GM23338 (cell line): ENCODE measurements around the gene ANKRD62. TPM values are rescaled to one million over a fixed set of nuclear protein-coding genes. Genes with fewer than 3 reads are reported as not detected.

Source experiments
- ATAC-seq: fragments of 200-7000 bp; cut with Tn5 transposase; 3 replicates; pipeline ENCODE4 v1.9.1; 2020
- DNase-seq: peaks from one replicate; pipeline ENCODE4 v3.0.0-alpha.2; 2015; ENCODE audit warnings: low spot score
- H2AFZ ChIP-seq: fragments of 200-600 bp; sonication (generic); 2 replicates; pipeline ENCODE4 v1.8.0; 2016; ENCODE audit warnings: antibody characterized with exemption, mild to moderate bottlenecking, moderate library complexity
- H3F3A ChIP-seq: fragments of 200-600 bp; sonication (generic); replicated peaks from 2 replicates; pipeline ENCODE4 v1.8.0; 2017; ENCODE audit warnings: antibody characterized with exemption, mixed run types, low read depth
- H3K27ac ChIP-seq: fragments of 200-600 bp; sonication (generic); 2 replicates; pipeline ENCODE4 v1.6.1; 2016; ENCODE audit warnings: low read depth
- H3K27me3 ChIP-seq: fragments of 200-600 bp; sonication (generic); 2 replicates; pipeline ENCODE4 v1.8.0; 2016; ENCODE audit warnings: mild to moderate bottlenecking, mixed run types, moderate library complexity; ENCODE audit not compliant: insufficient read depth
- H3K36me3 ChIP-seq: fragments of 200-600 bp; sonication (generic); 2 replicates; pipeline ENCODE4 v1.8.0; 2016; ENCODE audit warnings: mild to moderate bottlenecking; ENCODE audit not compliant: insufficient read depth
- H3K4me1 ChIP-seq: fragments of 200-600 bp; sonication (generic); 2 replicates; pipeline ENCODE4 v1.8.0; 2016; ENCODE audit warnings: mild to moderate bottlenecking, moderate library complexity; ENCODE audit not compliant: insufficient read depth
- H3K4me2 ChIP-seq: fragments of 200-600 bp; sonication (generic); 2 replicates; pipeline ENCODE4 v1.7.1; 2017; ENCODE audit warnings: mixed run types
- H3K4me3 ChIP-seq: fragments of 200-600 bp; sonication (generic); 2 replicates; pipeline ENCODE4 v1.6.1; 2016; ENCODE audit warnings: mixed run types
- H3K79me2 ChIP-seq: fragments of 200-600 bp; sonication (generic); replicated peaks from 2 replicates; pipeline ENCODE4 v1.8.0; 2017; ENCODE audit warnings: mild to moderate bottlenecking; ENCODE audit not compliant: insufficient read depth
- H3K9me2 ChIP-seq: fragments of 200-600 bp; sonication (generic); 2 replicates; pipeline ENCODE4 v1.8.0; 2017; ENCODE audit not compliant: insufficient read depth
- H4K20me1 ChIP-seq: fragments of 200-600 bp; sonication (generic); replicated peaks from 2 replicates; pipeline ENCODE4 v1.8.0; 2017; ENCODE audit warnings: mild to moderate bottlenecking; ENCODE audit not compliant: insufficient read depth
- H3K27ac Mint-ChIP-seq: 2 replicates; pipeline ENCODE4 v1.8.0; 2020; ENCODE audit warnings: inconsistent platforms, mild to moderate bottlenecking, moderate library complexity, mixed read lengths
- H3K27me3 Mint-ChIP-seq: 3 replicates; pipeline ENCODE4 v1.8.0; 2022; ENCODE audit warnings: low read depth, mild to moderate bottlenecking, moderate library complexity, mixed read lengths, inconsistent platforms; ENCODE audit not compliant: insufficient read depth, poor library complexity
- H3K36me3 Mint-ChIP-seq: 3 replicates; pipeline ENCODE4 v1.8.0; 2021; ENCODE audit warnings: low read depth, mild to moderate bottlenecking, inconsistent platforms, moderate library complexity, mixed read lengths
- H3K4me1 Mint-ChIP-seq: 3 replicates; pipeline ENCODE4 v1.8.0; 2020; ENCODE audit warnings: mild to moderate bottlenecking, inconsistent platforms, mixed read lengths
- H3K4me3 Mint-ChIP-seq: 3 replicates; pipeline ENCODE4 v1.8.0; 2021; ENCODE audit warnings: moderate library complexity, mild to moderate bottlenecking, inconsistent platforms, mixed read lengths
- H3K9me3 Mint-ChIP-seq: 3 replicates; pipeline ENCODE4 v1.8.0; 2020; ENCODE audit warnings: moderate library complexity, mild to moderate bottlenecking, inconsistent platforms, mixed read lengths
- CREB1 ChIP-seq: fragments of 250-450 bp; sonication (Bioruptor Pico); IDR thresholded peaks from 2 replicates; pipeline ENCODE4 v1.5.0; 2020; ENCODE audit warnings: low read depth, mild to moderate bottlenecking, moderate library complexity
- EZH2 ChIP-seq: fragments of 200-600 bp; sonication (generic); IDR thresholded peaks from one replicate; pipeline ENCODE4 v1.8.0; 2017; ENCODE audit warnings: antibody characterized with exemption, mild to moderate bottlenecking, low read depth; ENCODE audit not compliant: unreplicated experiment
- EZH2phosphoT487 ChIP-seq: fragments of 200-600 bp; sonication (generic); IDR thresholded peaks from one replicate; pipeline ENCODE4 v1.8.1; 2018; ENCODE audit warnings: antibody characterized with exemption; ENCODE audit not compliant: unreplicated experiment
- JUNB ChIP-seq: IDR thresholded peaks from one replicate; pipeline ENCODE4 v1.6.1; 2016; ENCODE audit warnings: antibody characterized with exemption; ENCODE audit not compliant: unreplicated experiment
- NANOG ChIP-seq: IDR thresholded peaks from 2 replicates; pipeline ENCODE4 v1.6.1; 2016; ENCODE audit warnings: antibody characterized with exemption, borderline replicate concordance
- polyA plus RNA-seq: library from polyadenylated mRNA; unstranded; fragments of >200 nt; fragmentation: Nextera tagmentation; extraction: Ambion mirVana; gene quantifications from 2 replicates; pipeline ENCODE4 v1.2.1, GENCODE V29; 2016
- total RNA-seq: library from RNA; depleted of rRNA; stranded (reverse); fragments of >200 nt; shearing (Covaris generic); gene quantifications from 2 replicates; pipeline ENCODE4 v1.2.3, GENCODE V29; 2014
- TF ChIP-seq, protein P1 (sequence below): fragments of 250-450 bp; sonication (Bioruptor Pico); IDR thresholded peaks from 2 replicates; pipeline ENCODE4 v1.5.0; 2020; ENCODE audit warnings: mild to moderate bottlenecking, moderate library complexity
- TF ChIP-seq, protein P2 (sequence below): IDR thresholded peaks from one replicate; pipeline ENCODE4 v1.6.1; 2018; ENCODE audit warnings: antibody characterized with exemption; ENCODE audit not compliant: unreplicated experiment
- TF ChIP-seq, protein P3 (sequence below), 2 experiments: fragments of 200-600 bp in 1 of 2; sonication (generic) in 1 of 2; conservative IDR thresholded peaks; 2 replicates each; pipeline versions ENCODE4 v1.5.1 to v1.6.1; 2016 to 2017; ENCODE audit warnings: antibody characterized with exemption in 2 of 2, low read depth in 2 of 2, mild to moderate bottlenecking in 2 of 2, moderate library complexity in 1 of 2
- TF ChIP-seq, protein P4 (sequence below): IDR thresholded peaks from 2 replicates; pipeline ENCODE4 v1.6.1; 2016; ENCODE audit warnings: antibody characterized with exemption

The ANKRD62 gene
- total and polyA plus RNA-seq, 2 experiments from 2014 or later, result not detected

DNA sequence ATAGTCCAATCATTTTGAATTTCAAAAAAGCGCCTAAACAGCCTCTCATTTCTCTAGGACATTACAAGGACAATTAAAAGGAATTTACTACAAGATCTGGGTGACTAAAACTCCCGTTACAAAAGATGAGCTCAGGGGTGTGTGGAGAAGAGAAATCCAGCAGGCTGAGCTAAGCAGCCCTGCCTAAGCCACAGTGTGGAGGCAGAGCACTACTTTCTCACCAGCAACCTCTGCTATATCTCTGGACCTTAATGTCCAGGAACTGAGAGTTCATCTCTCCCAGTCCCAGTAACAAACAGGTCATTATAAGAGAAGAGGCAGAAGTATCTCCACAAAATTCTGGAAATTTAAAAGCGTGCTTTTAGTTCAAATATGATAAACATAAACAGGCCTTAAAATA is 18.9 kb upstream of the ANKRD62 start:
- no peak overlapping the region for H3K4me3 ChIP-seq
- H3F3A ChIP-seq, result 0 out of 2 replicates have a peak, but pooled peaks cover 6% of the 10 kb centered on the region
- no peak overlapping the region for H3K4me3 Mint-ChIP-seq
- no peak overlapping the region for H3K4me2 ChIP-seq
- H3K4me1 ChIP-seq, result 0 out of 2 replicates have a peak, but pooled peaks cover 4% of the 10 kb centered on the region
- ATAC-seq (no peak), DNase-seq (no peak)
- no peak overlapping the region for H3K27ac Mint-ChIP-seq
- H3K36me3 Mint-ChIP-seq, result no peaks in the 10 kb centered on the region
- H3K4me1 Mint-ChIP-seq, result no peaks in the 10 kb centered on the region
- no peaks in the 10 kb centered on the region for H3K9me2 ChIP-seq
- H3K27ac ChIP-seq, result no peak overlapping the region
- H3K36me3 ChIP-seq, result no peaks in the 10 kb centered on the region
- no peak overlapping the region for H2AFZ ChIP-seq
- peaks cover 14% of the 10 kb centered on the region; the same call in 1 of the 2 replicates for H3K27me3 ChIP-seq
- H4K20me1 ChIP-seq, result no peaks in the 10 kb centered on the region
- peaks cover 7% of the 10 kb centered on the region for H3K27me3 Mint-ChIP-seq
- TF ChIP-seq, protein P1, sequence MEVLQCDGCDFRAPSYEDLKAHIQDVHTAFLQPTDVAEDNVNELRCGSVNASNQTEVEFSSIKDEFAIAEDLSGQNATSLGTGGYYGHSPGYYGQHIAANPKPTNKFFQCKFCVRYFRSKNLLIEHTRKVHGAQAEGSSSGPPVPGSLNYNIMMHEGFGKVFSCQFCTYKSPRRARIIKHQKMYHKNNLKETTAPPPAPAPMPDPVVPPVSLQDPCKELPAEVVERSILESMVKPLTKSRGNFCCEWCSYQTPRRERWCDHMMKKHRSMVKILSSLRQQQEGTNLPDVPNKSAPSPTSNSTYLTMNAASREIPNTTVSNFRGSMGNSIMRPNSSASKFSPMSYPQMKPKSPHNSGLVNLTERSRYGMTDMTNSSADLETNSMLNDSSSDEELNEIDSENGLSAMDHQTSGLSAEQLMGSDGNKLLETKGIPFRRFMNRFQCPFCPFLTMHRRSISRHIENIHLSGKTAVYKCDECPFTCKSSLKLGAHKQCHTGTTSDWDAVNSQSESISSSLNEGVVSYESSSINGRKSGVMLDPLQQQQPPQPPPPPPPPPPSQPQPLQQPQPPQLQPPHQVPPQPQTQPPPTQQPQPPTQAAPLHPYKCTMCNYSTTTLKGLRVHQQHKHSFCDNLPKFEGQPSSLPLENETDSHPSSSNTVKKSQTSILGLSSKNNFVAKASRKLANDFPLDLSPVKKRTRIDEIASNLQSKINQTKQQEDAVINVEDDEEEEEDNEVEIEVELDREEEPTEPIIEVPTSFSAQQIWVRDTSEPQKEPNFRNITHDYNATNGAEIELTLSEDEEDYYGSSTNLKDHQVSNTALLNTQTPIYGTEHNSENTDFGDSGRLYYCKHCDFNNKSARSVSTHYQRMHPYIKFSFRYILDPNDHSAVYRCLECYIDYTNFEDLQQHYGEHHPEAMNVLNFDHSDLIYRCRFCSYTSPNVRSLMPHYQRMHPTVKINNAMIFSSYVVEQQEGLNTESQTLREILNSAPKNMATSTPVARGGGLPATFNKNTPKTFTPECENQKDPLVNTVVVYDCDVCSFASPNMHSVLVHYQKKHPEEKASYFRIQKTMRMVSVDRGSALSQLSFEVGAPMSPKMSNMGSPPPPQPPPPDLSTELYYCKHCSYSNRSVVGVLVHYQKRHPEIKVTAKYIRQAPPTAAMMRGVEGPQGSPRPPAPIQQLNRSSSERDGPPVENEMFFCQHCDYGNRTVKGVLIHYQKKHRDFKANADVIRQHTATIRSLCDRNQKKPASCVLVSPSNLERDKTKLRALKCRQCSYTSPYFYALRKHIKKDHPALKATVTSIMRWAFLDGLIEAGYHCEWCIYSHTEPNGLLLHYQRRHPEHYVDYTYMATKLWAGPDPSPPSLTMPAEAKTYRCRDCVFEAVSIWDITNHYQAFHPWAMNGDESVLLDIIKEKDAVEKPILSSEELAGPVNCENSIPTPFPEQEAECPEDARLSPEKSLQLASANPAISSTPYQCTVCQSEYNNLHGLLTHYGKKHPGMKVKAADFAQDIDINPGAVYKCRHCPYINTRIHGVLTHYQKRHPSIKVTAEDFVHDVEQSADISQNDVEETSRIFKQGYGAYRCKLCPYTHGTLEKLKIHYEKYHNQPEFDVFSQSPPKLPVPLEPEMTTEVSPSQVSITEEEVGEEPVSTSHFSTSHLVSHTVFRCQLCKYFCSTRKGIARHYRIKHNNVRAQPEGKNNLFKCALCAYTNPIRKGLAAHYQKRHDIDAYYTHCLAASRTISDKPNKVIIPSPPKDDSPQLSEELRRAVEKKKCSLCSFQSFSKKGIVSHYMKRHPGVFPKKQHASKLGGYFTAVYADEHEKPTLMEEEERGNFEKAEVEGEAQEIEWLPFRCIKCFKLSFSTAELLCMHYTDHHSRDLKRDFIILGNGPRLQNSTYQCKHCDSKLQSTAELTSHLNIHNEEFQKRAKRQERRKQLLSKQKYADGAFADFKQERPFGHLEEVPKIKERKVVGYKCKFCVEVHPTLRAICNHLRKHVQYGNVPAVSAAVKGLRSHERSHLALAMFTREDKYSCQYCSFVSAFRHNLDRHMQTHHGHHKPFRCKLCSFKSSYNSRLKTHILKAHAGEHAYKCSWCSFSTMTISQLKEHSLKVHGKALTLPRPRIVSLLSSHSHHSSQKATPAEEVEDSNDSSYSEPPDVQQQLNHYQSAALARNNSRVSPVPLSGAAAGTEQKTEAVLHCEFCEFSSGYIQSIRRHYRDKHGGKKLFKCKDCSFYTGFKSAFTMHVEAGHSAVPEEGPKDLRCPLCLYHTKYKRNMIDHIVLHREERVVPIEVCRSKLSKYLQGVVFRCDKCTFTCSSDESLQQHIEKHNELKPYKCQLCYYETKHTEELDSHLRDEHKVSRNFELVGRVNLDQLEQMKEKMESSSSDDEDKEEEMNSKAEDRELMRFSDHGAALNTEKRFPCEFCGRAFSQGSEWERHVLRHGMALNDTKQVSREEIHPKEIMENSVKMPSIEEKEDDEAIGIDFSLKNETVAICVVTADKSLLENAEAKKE (CRISPR knock-in tag), result no peak
- TF ChIP-seq, protein P2, sequence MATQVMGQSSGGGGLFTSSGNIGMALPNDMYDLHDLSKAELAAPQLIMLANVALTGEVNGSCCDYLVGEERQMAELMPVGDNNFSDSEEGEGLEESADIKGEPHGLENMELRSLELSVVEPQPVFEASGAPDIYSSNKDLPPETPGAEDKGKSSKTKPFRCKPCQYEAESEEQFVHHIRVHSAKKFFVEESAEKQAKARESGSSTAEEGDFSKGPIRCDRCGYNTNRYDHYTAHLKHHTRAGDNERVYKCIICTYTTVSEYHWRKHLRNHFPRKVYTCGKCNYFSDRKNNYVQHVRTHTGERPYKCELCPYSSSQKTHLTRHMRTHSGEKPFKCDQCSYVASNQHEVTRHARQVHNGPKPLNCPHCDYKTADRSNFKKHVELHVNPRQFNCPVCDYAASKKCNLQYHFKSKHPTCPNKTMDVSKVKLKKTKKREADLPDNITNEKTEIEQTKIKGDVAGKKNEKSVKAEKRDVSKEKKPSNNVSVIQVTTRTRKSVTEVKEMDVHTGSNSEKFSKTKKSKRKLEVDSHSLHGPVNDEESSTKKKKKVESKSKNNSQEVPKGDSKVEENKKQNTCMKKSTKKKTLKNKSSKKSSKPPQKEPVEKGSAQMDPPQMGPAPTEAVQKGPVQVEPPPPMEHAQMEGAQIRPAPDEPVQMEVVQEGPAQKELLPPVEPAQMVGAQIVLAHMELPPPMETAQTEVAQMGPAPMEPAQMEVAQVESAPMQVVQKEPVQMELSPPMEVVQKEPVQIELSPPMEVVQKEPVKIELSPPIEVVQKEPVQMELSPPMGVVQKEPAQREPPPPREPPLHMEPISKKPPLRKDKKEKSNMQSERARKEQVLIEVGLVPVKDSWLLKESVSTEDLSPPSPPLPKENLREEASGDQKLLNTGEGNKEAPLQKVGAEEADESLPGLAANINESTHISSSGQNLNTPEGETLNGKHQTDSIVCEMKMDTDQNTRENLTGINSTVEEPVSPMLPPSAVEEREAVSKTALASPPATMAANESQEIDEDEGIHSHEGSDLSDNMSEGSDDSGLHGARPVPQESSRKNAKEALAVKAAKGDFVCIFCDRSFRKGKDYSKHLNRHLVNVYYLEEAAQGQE, result no peak
- TF ChIP-seq, protein P3, sequence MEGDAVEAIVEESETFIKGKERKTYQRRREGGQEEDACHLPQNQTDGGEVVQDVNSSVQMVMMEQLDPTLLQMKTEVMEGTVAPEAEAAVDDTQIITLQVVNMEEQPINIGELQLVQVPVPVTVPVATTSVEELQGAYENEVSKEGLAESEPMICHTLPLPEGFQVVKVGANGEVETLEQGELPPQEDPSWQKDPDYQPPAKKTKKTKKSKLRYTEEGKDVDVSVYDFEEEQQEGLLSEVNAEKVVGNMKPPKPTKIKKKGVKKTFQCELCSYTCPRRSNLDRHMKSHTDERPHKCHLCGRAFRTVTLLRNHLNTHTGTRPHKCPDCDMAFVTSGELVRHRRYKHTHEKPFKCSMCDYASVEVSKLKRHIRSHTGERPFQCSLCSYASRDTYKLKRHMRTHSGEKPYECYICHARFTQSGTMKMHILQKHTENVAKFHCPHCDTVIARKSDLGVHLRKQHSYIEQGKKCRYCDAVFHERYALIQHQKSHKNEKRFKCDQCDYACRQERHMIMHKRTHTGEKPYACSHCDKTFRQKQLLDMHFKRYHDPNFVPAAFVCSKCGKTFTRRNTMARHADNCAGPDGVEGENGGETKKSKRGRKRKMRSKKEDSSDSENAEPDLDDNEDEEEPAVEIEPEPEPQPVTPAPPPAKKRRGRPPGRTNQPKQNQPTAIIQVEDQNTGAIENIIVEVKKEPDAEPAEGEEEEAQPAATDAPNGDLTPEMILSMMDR (conservative IDR thresholded peaks at IDR 0.05; ENCODE audit: low read depth in 2 of 2), result no peak
- TF ChIP-seq EZH2 (no peak), EZH2phosphoT487 (no peak), JUNB (no peak), NANOG (no peak), CREB1 (no peak)
- TF ChIP-seq, protein P4, sequence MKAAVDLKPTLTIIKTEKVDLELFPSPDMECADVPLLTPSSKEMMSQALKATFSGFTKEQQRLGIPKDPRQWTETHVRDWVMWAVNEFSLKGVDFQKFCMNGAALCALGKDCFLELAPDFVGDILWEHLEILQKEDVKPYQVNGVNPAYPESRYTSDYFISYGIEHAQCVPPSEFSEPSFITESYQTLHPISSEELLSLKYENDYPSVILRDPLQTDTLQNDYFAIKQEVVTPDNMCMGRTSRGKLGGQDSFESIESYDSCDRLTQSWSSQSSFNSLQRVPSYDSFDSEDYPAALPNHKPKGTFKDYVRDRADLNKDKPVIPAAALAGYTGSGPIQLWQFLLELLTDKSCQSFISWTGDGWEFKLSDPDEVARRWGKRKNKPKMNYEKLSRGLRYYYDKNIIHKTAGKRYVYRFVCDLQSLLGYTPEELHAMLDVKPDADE, result no peak
- H3K9me3 Mint-ChIP-seq, result no peaks in the 10 kb centered on the region
- no peaks in the 10 kb centered on the region for H3K79me2 ChIP-seq
